GM19455 (cell line): Measurements from ENCODE around the gene CXorf51B.
"Not testable (repeated sequence)": the region's sequence is repeated elsewhere in the genome, so short reads cannot be mapped to it uniquely, and the experiment has no call there.

Experiments
- ATAC-seq: cut with Tn5 transposase; IDR thresholded peaks from one replicate; pipeline ENCODE4 v1.9.1; 2021; ENCODE audit not compliant: unreplicated experiment

The CXorf51B gene

GRCh38 chrX:146809471-146809870 is at the start of gene CXorf51B:
Gene CXorf51B (plus strand): TSS chrX:146809771. CDS start chrX:146809792, 21 bp downstream.
- not testable (repeated sequence) for ATAC-seq

GRCh38 chrX:146814644-146815043 is 5.1 kb downstream of the CXorf51B start, which contains the start of gene CXorf51A:
Gene CXorf51A (minus strand): TSS chrX:146814744. CDS start chrX:146814723, 21 bp downstream.
- ATAC-seq, result not testable (repeated sequence)

GRCh38 chrX:146831994-146832393 is 22.4 kb downstream of the CXorf51B start:
- ATAC-seq, result no peak

GRCh38 chrX:146854281-146854680 is 44.7 kb downstream of the CXorf51B start:
- no peak for ATAC-seq
